Measurements from ENCODE around the gene CPS1.

- TF ChIP-seq CTCF (conservative IDR thresholded peaks at IDR 0.05; ENCODE audit: low read length) (no peak), EZH2phosphoT487 (IDR thresholded peaks at IDR 0.05; ENCODE audit: borderline replicate concordance) (no peak)
These were observed 15.0 kb upstream of the CPS1 start for GRCh38 chr2:210541290-210541902.
